NCI-H446 (cell line): ENCODE measurements around the gene PRDM16.

Experiments
- DNase-seq, 2 experiments: peaks; one replicate each; lab custom pipeline; 2025; lab: John Stamatoyannopoulos, UW

Gene PRDM16

GRCh38 chr1:3124246-3124645 is 55.2 kb downstream of the PRDM16 start:
- DNase-seq, result no peak

- DNase-seq, result no peak
These were observed 56.1 kb downstream of the PRDM16 start for GRCh38 chr1:3125078-3125477.

GRCh38 chr1:3125546-3126368 is 56.8 kb downstream of the PRDM16 start:
- DNase-seq, result no peak

- no peak for DNase-seq
These were observed 58.0 kb downstream of the PRDM16 start for GRCh38 chr1:3126756-3127678.

GRCh38 chr1:3127738-3128137 is 58.7 kb downstream of the PRDM16 start:
- no peak for DNase-seq

GRCh38 chr1:3128431-3129132 is 59.6 kb downstream of the PRDM16 start:
- DNase-seq, result no peak

- no peak for DNase-seq
These were observed 60.1 kb downstream of the PRDM16 start for GRCh38 chr1:3129133-3129490.

- no peak for DNase-seq
These were observed 61.3 kb downstream of the PRDM16 start for GRCh38 chr1:3130268-3130667.

- no peak for DNase-seq
These were observed 63.7 kb downstream of the PRDM16 start for GRCh38 chr1:3132660-3133059.

GRCh38 chr1:3133686-3134085 is 64.7 kb downstream of the PRDM16 start:
- no peak for DNase-seq

GRCh38 chr1:3134381-3135072 is 65.5 kb downstream of the PRDM16 start:
- no peak for DNase-seq

GRCh38 chr1:3135073-3135702 is 66.2 kb downstream of the PRDM16 start:
- DNase-seq, result no peak

GRCh38 chr1:3135744-3136455 is 66.9 kb downstream of the PRDM16 start:
- no peak for DNase-seq

- DNase-seq, result no peak
These were observed 67.5 kb downstream of the PRDM16 start for GRCh38 chr1:3136532-3136931.

- DNase-seq, result no peak
These were observed 68.4 kb downstream of the PRDM16 start for GRCh38 chr1:3137111-3138100.

- DNase-seq, result no peak
These were observed 69.7 kb downstream of the PRDM16 start for GRCh38 chr1:3138623-3139151.

- DNase-seq, result no peak
These were observed 70.4 kb downstream of the PRDM16 start for GRCh38 chr1:3139451-3139852.

GRCh38 chr1:3139871-3140361 is 70.9 kb downstream of the PRDM16 start:
- no peak for DNase-seq

- no peak for DNase-seq
These were observed 71.4 kb downstream of the PRDM16 start for GRCh38 chr1:3140437-3140836.
